HG03280 (cell line): ENCODE results near the gene BBS1.
"Not testable (repeated sequence)": the region's sequence is repeated elsewhere in the genome, so short reads cannot be mapped to it uniquely, and the experiment has no call there.

ENCODE experiments used
- ATAC-seq: cut with Tn5 transposase; IDR thresholded peaks from one replicate; pipeline ENCODE4 v1.9.1; 2021; ENCODE audit warnings: mild to moderate bottlenecking, moderate library complexity; ENCODE audit not compliant: unreplicated experiment

Gene BBS1

DNA sequence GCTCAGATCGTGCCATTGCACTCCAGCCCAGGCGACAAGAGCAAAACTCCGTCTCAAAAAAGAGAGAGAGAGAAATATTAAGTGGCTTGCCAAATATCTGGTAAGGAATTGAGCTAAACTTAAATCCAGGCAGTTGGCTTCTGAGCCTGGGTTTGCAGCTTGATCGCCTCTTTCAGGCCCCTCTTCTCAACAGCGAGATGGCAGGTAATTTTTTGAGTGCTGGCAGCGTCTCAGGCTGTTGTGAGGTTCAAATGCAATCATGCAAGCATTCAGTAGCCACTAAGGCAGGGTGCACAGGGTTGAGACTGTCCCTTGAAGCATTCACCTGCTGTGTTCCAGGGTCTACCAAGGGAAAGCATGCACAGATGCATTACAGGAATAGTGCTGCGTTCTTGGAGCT is 58.6 kb downstream of the BBS1 start:
- ATAC-seq = no peak

GRCh38 chr11:66570079-66570849 is 59.8 kb downstream of the BBS1 start:
- ATAC-seq = no peak

GRCh38 chr11:66570850-66571180 is 60.4 kb downstream of the BBS1 start:
- no peak for ATAC-seq

DNA sequence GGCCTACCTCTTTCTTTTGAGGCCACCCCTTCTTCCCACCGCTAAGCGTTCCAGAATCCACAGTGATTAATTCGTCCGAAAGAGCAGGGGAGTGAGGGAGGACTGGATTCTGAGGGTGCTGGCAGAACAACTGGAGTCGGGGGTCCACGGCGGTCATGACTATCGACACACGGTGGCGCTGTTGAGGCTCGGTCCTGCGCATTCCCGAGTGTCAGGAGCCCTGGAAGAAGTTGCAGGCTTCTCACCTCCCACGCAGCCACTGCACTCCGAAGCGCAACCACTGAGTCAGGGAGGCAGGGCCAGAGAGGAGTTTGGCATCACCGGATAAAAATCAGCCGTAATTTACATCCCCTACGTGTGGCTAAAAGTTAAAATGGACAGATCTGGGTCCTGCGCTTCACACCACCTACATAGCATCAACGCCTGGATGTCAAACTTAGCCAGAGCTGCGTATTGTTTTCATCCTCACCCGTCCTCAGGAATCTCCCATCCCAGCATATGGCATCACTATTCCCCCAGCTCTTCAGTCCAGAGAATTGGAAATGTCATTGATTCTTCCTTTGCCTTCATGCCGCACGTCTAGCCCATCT is 68.7 kb downstream of the BBS1 start:
- no peak for ATAC-seq

- no peak for ATAC-seq
Observed at GRCh38 chr11:66580803-66581202, 70.4 kb downstream of the BBS1 start.

GRCh38 chr11:66581261-66581660 is 70.8 kb downstream of the BBS1 start:
- no peak for ATAC-seq

DNA sequence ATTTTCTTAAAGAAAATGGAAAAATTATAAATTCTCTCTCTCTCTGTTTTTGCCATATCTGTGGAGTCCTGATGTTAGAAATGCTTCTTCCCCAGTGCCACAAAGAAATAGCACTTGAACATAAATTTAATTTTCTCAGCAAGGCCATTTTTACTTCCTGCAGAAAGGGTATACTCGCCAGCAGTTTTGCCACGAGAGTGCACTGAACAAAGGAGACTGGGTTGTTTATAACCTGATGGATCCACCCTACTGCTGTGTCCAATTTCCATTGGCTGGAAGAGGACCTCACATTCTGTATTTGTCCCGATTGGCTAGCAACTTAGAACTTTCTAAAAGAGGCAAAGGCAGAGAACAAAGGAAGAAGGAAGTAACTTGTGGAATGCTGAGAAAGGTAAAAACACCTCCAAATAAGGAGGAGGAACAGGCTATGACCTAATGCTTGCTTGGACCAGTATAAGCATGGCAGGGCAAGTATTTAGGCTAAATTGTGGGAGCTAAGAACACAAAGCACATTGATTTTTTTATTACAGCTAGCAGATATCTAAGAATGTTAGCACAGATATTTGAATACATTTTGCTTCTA is 72.2 kb downstream of the BBS1 start:
- not testable (repeated sequence) for ATAC-seq
